ENCODE results near the gene PLEKHA4. TPM values are rescaled to one million over a fixed set of nuclear protein-coding genes. Genes with fewer than 3 reads are reported as not detected.
"Not testable (repeated sequence)": the region's sequence is repeated elsewhere in the genome, so short reads cannot be mapped to it uniquely, and the experiment has no call there.

The PLEKHA4 gene
- total RNA-seq, 2 donors from 2014 or later = 22.4 to 25.1 TPM

DNA sequence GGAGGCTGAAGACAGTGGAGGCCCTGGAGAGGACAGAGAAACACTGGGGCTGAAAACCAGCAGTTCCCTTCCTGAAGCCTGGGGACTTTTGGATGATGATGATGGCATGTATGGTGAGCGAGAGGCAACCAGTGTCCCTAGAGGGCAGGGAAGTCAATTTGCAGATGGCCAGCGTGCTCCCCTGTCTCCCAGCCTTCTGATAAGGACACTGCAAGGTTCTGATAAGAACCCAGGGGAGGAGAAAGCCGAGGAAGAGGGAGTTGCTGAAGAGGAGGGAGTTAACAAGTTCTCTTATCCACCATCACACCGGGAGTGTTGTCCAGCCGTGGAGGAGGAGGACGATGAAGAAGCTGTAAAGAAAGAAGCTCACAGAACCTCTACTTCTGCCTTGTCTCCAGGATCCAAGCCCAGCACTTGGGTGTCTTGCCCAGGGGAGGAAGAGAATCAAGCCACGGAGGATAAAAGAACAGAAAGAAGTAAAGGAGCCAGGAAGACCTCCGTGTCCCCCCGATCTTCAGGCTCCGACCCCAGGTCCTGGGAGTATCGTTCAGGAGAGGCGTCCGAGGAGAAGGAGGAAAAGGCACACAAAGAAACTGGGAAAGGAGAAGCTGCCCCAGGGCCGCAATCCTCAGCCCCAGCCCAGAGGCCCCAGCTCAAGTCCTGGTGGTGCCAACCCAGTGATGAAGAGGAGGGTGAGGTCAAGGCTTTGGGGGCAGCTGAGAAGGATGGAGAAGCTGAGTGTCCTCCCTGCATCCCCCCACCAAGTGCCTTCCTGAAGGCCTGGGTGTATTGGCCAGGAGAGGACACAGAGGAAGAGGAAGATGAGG lies 5.3 kb upstream of the PLEKHA4 start:
- Histone ChIP-seq H3K4me3 (peak overlapping the region; percentile 88 to 95), H3K9me3 (no peaks in the 10 kb centered on the region), H3K27ac (peak overlapping the region; percentile 99 to 100), H3K27me3 (no peaks in the 10 kb centered on the region), H3K36me3 (peaks cover 57% of the 10 kb centered on the region), H3K4me1 (peaks cover 0 to 55% of the 10 kb centered on the region in 2 donors)
- TF ChIP-seq, protein P1, sequence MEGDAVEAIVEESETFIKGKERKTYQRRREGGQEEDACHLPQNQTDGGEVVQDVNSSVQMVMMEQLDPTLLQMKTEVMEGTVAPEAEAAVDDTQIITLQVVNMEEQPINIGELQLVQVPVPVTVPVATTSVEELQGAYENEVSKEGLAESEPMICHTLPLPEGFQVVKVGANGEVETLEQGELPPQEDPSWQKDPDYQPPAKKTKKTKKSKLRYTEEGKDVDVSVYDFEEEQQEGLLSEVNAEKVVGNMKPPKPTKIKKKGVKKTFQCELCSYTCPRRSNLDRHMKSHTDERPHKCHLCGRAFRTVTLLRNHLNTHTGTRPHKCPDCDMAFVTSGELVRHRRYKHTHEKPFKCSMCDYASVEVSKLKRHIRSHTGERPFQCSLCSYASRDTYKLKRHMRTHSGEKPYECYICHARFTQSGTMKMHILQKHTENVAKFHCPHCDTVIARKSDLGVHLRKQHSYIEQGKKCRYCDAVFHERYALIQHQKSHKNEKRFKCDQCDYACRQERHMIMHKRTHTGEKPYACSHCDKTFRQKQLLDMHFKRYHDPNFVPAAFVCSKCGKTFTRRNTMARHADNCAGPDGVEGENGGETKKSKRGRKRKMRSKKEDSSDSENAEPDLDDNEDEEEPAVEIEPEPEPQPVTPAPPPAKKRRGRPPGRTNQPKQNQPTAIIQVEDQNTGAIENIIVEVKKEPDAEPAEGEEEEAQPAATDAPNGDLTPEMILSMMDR (IDR thresholded peaks at IDR 0.05) = no peak
- no peak for DNase-seq (ENCODE audit: low spot score)

DNA sequence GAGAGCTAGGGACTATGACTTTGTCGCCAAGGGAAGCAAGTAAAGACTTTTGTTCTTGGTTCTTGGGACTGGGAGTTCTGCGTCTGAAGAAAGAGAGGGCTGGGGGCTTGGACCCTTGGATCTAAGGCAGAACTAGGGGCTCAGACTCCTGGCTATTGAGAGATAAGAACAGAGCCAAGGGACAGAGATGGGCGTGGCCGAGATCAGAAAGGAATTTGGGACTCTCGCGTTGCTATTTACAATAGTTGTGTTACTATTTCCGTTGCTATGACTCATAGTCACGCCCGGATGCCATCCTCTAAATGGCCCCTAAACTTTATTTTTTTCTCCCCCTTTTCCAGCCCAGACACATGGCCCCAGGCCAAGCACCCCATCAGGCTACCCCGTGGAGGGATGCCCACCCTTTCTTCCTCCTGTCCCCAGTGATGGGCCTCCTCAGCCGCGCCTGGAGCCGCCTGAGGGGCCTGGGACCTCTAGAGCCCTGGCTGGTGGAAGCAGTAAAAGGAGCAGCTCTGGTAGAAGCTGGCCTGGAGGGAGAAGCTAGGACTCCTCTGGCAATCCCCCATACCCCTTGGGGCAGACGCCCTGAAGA lies 4.6 kb upstream of the PLEKHA4 start:
- Histone ChIP-seq H3K4me1 (peaks cover 0 to 55% of the 10 kb centered on the region in 2 donors), H3K4me3 (peak overlapping the region; percentile 88 to 95), H3K27ac (peak overlapping the region; percentile 99 to 100), H3K27me3 (no peaks in the 10 kb centered on the region), H3K36me3 (peaks cover 49% of the 10 kb centered on the region), H3K9me3 (no peaks in the 10 kb centered on the region)
- DNase-seq (ENCODE audit: low spot score) = peak; percentile 97
- TF ChIP-seq, protein P1 (IDR thresholded peaks at IDR 0.05) = no peak

DNA sequence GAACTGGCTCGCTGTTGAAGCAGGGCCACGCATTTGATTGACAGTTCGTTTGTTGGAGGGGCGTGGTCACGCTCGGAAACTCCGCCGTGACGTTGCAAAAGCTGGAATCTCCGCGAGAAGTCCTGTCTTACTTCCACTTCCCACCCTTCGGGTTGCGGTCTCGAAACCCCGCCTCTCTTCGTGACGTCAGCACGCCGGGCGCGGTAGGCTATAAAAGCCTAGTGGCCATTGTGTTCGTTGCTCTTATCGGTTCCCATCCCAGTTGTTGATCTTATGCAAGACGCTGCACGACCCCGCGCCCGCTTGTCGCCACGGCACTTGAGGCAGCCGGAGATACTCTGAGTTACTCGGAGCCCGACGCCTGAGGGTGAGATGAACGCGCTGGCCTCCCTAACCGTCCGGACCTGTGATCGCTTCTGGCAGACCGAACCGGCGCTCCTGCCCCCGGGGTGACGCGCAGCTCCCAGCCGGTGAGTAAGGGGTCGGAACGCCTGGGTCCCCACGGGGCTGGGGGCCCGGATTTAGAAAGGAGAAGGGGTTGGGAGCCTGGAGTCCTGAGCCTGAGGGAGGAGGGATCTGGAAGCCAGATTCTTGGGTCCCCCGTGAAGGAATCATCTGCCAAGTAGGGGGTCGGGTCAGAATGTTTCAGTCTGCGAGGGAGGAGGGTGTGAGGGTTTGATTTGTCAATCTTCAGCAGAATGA lies 3.9 kb upstream of the PLEKHA4 start, which contains the start of gene PPP1R15A:
TSS of gene PPP1R15A (plus strand) at position 240 of the 702 bp plus-strand sequence. CDS start 813 bp downstream, outside the sequence.
- Histone ChIP-seq H3K4me1 (peaks cover 0 to 55% of the 10 kb centered on the region in 2 donors), H3K9me3 (no peaks in the 10 kb centered on the region), H3K36me3 (peaks cover 43% of the 10 kb centered on the region), H3K4me3 (peak within 1 kb of the TSS; percentile 88 to 95), H3K27me3 (no peaks in the 10 kb centered on the region), H3K27ac (peak within 1 kb of the TSS; percentile 99 to 100)
- TF ChIP-seq, protein P1 (IDR thresholded peaks at IDR 0.05) = no peak
- DNase-seq (ENCODE audit: low spot score) = peak; percentile 100

DNA sequence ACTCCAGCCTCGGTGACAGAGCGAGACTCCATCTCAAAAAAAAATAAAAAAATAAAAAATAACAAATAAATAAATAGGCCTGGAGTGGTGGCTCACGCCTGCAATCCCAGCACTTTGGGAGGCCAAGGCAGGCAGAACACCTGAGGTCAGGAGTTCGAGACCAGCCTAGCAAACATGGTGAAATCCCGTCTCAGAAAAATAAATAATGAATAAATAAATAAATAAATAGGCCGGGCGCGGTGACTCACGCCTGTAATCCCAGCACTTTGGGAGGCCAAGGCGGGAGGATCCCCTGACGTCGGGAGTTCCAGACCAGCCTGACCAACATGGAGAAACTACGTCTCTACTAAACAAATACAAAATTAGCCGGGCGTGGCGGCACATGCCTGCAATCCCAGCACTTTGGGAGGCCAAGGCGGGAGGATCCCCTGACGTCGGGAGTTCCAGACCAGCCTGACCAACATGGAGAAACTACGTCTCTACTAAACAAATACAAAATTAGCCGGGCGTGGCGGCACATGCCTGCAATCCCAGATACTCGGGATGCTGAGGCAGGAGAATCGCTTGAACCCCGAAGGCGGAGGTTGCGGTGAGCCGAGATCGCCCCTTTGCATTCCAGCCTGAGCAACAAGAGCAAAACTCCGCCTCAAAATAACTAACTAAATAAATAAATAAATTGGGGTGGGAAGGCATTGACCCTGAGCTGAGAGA lies 3.2 kb upstream of the PLEKHA4 start:
- Histone ChIP-seq H3K27ac (peak overlapping the region; percentile 99 to 100), H3K36me3 (peaks cover 36% of the 10 kb centered on the region), H3K4me3 (peak overlapping the region; percentile 88 to 95), H3K4me1 (peaks cover 0 to 56% of the 10 kb centered on the region in 2 donors)
- not testable (repeated sequence) for H3K27me3 ChIP-seq; DNase-seq (ENCODE audit: low spot score); H3K9me3 ChIP-seq

DNA sequence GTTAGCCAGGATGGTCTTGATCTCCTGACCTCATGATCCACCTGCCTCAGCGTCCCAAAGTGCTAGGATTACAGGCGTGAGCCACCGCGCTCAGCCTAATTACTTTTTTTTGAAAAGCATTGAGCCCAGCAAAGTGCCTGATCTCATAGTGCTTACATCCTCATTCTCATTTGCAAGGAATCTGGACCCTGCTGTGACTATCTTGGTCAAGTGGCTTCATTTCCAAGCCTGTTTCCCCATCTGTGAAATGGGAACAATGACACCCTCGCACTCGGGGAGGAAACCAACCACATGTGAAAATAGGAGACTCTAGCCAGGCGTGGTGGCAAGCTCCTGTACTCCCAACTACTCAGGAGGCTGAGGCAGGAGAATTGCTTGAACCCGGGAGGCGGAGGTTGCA lies 1.6 kb upstream of the PLEKHA4 start:
- TF ChIP-seq, protein P1 (IDR thresholded peaks at IDR 0.05) = no peak
- H3K4me1 ChIP-seq = peaks cover 0 to 45% of the 10 kb centered on the region in 2 donors
- no peaks in the 10 kb centered on the region for H3K27me3 ChIP-seq
- peaks cover 20% of the 10 kb centered on the region for H3K36me3 ChIP-seq
- H3K27ac ChIP-seq = no peak overlapping the region
- no peak for DNase-seq (ENCODE audit: low spot score)
- no peak overlapping the region for H3K4me3 ChIP-seq
- H3K9me3 ChIP-seq = no peaks in the 10 kb centered on the region
